HG02970 (cell line): ENCODE data around the gene TACR2.

Experiments used
- ATAC-seq: cut with Tn5 transposase; IDR thresholded peaks from one replicate; pipeline ENCODE4 v1.9.1; 2021; ENCODE audit warnings: mild to moderate bottlenecking, moderate library complexity, moderate number of reproducible peaks; ENCODE audit not compliant: unreplicated experiment, low FRiP score

TACR2 gene

GRCh38 chr10:69416695-69417094 lies at the start of gene TACR2:
TSS of gene TACR2 (minus strand) at chr10:69416918. CDS start at chr10:69416323, 595 bp downstream.
- ATAC-seq, result no peak

- ATAC-seq, result no peak
Observed at GRCh38 chr10:69466158-69466490, 49.4 kb upstream of the TACR2 start.

- no peak for ATAC-seq
Observed at GRCh38 chr10:69465457-69466157, 48.9 kb upstream of the TACR2 start.

GRCh38 chr10:69464801-69465401 lies 48.2 kb upstream of the TACR2 start:
- ATAC-seq, result no peak

GRCh38 chr10:69464401-69464800 lies 47.7 kb upstream of the TACR2 start:
- ATAC-seq, result no peak

- ATAC-seq, result no peak
Observed at GRCh38 chr10:69463886-69464285, 47.2 kb upstream of the TACR2 start.

GRCh38 chr10:69461243-69462025 lies 44.7 kb upstream of the TACR2 start:
- no peak for ATAC-seq

- no peak for ATAC-seq
Observed at GRCh38 chr10:69460576-69461242, 44.0 kb upstream of the TACR2 start.

- no peak for ATAC-seq
Observed at GRCh38 chr10:69459893-69460575, 43.3 kb upstream of the TACR2 start.

GRCh38 chr10:69459101-69459790 lies 42.5 kb upstream of the TACR2 start:
- no peak for ATAC-seq

- no peak for ATAC-seq
Observed at GRCh38 chr10:69458430-69459100, 41.8 kb upstream of the TACR2 start.

GRCh38 chr10:69457771-69458237 lies 41.1 kb upstream of the TACR2 start:
- ATAC-seq, result no peak

- no peak for ATAC-seq
Observed at GRCh38 chr10:69456880-69457693, 40.4 kb upstream of the TACR2 start.

GRCh38 chr10:69455006-69455763 lies 38.5 kb upstream of the TACR2 start:
- no peak for ATAC-seq

GRCh38 chr10:69453795-69454194 lies 37.1 kb upstream of the TACR2 start:
- no peak for ATAC-seq

- no peak for ATAC-seq
Observed at GRCh38 chr10:69452676-69453415, 36.1 kb upstream of the TACR2 start.

- ATAC-seq, result no peak
Observed at GRCh38 chr10:69451784-69452251, 35.1 kb upstream of the TACR2 start.
